HCT116 (cell line): ENCODE results near the gene SORL1.

ENCODE experiments used
- CEBPB ChIP-seq: IDR thresholded peaks from 2 replicates; pipeline ENCODE4 v1.6.1; 2012; ENCODE audit warnings: low read depth
- ELF1 ChIP-seq: IDR thresholded peaks from 2 replicates; pipeline ENCODE4 v1.6.1; 2012; ENCODE audit warnings: low read depth, borderline replicate concordance
- EZH2 ChIP-seq: fragments of 200-600 bp; sonication (generic); IDR thresholded peaks from 2 replicates; pipeline ENCODE4 v1.6.1; 2017; ENCODE audit warnings: antibody characterized with exemption, mixed run types
- EZH2phosphoT487 ChIP-seq: fragments of 200-600 bp; IDR thresholded peaks from 2 replicates; pipeline ENCODE4 v1.6.1; 2018; ENCODE audit warnings: antibody characterized with exemption, borderline replicate concordance
- MAX ChIP-seq: IDR thresholded peaks from 2 replicates; pipeline ENCODE4 v1.6.1; 2012
- POLR2A ChIP-seq: IDR thresholded peaks from 2 replicates; pipeline ENCODE4 v1.7.0; 2011; ENCODE audit warnings: borderline replicate concordance; ENCODE audit not compliant: insufficient read depth, insufficient read length; ENCODE audit errors: extremely low read depth
- REST ChIP-seq: IDR thresholded peaks from 2 replicates; pipeline ENCODE4 v1.6.1; 2012; ENCODE audit warnings: low read depth
- SIN3A ChIP-seq: IDR thresholded peaks from 2 replicates; pipeline ENCODE4 v1.6.1; 2012; ENCODE audit warnings: low read depth
- SRF ChIP-seq: IDR thresholded peaks from 2 replicates; pipeline ENCODE4 v1.6.1; 2012; ENCODE audit warnings: low read depth
- YY1 ChIP-seq: IDR thresholded peaks from 2 replicates; pipeline ENCODE4 v1.6.1; 2011; ENCODE audit warnings: low read length, low read depth, moderate library complexity, mild to moderate bottlenecking; ENCODE audit not compliant: insufficient replicate concordance; ENCODE audit errors: extremely low read depth
- TF ChIP-seq, protein P1 (sequence below), 3 experiments: fragments of 200-600 bp in 1 of 3; sonication (generic) in 1 of 3; IDR thresholded peaks in 2 of 3; conservative IDR thresholded peaks in 1 of 3; 2 replicates each; pipeline ENCODE4 v1.5.1; 2012 to 2017; ENCODE audit warnings: low read depth in 2 of 3, low read length in 2 of 3, antibody characterized with exemption in 1 of 3, borderline replicate concordance in 1 of 3, control low read depth in 1 of 3, mild to moderate bottlenecking in 1 of 3, mixed read lengths in 1 of 3, mixed run types in 1 of 3, moderate library complexity in 1 of 3; ENCODE audit not compliant: insufficient read depth in 1 of 3
- TF ChIP-seq, protein P2 (sequence below): IDR thresholded peaks from 2 replicates; pipeline ENCODE4 v1.6.1; 2012

DNA sequence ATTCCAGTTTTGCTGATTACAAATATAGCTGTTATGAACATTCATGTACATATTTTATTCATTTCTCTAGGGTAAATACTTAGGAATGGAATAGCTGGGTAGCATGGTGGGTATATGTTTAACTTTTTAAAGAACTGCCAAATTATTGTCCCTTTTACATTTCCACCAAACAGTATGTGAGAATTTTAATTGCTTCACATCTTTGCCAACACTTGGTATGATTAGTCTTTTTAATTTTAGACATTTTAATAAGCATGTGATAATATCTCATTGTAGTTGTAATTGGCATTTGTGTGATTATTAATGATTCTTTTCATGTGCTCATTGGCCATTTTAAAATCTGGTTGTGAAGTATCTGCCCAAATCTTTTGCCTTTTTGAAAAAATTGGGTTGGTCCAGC, 73.3 kb downstream of the SORL1 start:
- TF ChIP-seq, protein P1, sequence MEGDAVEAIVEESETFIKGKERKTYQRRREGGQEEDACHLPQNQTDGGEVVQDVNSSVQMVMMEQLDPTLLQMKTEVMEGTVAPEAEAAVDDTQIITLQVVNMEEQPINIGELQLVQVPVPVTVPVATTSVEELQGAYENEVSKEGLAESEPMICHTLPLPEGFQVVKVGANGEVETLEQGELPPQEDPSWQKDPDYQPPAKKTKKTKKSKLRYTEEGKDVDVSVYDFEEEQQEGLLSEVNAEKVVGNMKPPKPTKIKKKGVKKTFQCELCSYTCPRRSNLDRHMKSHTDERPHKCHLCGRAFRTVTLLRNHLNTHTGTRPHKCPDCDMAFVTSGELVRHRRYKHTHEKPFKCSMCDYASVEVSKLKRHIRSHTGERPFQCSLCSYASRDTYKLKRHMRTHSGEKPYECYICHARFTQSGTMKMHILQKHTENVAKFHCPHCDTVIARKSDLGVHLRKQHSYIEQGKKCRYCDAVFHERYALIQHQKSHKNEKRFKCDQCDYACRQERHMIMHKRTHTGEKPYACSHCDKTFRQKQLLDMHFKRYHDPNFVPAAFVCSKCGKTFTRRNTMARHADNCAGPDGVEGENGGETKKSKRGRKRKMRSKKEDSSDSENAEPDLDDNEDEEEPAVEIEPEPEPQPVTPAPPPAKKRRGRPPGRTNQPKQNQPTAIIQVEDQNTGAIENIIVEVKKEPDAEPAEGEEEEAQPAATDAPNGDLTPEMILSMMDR (IDR thresholded peaks at IDR 0.05 in 2 of 3, conservative IDR thresholded peaks at IDR 0.05 in 1 of 3; ENCODE audit: borderline replicate concordance in 1 of 3, insufficient read depth in 1 of 3, low read depth in 2 of 3, low read length in 2 of 3): no peak
- TF ChIP-seq POLR2A (no peak), EZH2 (no peak), YY1 (no peak), REST (no peak), ELF1 (no peak), EZH2phosphoT487 (no peak), MAX (no peak), SRF (no peak), SIN3A (no peak), CEBPB (no peak)
- TF ChIP-seq, protein P2, sequence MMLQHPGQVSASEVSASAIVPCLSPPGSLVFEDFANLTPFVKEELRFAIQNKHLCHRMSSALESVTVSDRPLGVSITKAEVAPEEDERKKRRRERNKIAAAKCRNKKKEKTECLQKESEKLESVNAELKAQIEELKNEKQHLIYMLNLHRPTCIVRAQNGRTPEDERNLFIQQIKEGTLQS: no peak
